ENCODE data around the gene AP3D1.
A peak's percentile ranks its signal among the peaks of the same experiment; 100 is the strongest.

Gene AP3D1

GRCh38 chr19:2184422-2184975 lies 33.1 kb upstream of the AP3D1 start:
- DNase-seq = peak in 1 of 56 donors; percentile 20

DNA sequence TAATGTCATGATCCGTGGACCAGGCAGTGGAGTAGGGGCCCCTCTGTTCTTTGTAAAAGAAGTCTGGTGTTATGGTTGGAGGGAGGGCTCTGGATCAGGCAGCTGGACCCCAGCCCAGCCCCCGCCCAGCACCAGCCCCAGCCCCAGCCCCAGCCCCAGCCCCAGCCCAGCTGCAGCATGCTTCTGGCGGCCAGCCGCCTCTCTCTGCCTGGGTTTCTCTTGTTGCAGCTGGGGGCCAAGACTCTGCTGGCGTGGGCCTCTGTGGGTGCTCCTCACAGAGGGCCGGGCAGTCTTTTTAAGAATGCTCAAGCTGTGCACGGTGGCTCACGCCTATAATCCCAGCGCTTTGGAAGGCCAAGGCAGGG lies 30.2 kb upstream of the AP3D1 start:
- peak in 45 of 56 donors; percentile 10 to 73 (median 45) for DNase-seq

DNA sequence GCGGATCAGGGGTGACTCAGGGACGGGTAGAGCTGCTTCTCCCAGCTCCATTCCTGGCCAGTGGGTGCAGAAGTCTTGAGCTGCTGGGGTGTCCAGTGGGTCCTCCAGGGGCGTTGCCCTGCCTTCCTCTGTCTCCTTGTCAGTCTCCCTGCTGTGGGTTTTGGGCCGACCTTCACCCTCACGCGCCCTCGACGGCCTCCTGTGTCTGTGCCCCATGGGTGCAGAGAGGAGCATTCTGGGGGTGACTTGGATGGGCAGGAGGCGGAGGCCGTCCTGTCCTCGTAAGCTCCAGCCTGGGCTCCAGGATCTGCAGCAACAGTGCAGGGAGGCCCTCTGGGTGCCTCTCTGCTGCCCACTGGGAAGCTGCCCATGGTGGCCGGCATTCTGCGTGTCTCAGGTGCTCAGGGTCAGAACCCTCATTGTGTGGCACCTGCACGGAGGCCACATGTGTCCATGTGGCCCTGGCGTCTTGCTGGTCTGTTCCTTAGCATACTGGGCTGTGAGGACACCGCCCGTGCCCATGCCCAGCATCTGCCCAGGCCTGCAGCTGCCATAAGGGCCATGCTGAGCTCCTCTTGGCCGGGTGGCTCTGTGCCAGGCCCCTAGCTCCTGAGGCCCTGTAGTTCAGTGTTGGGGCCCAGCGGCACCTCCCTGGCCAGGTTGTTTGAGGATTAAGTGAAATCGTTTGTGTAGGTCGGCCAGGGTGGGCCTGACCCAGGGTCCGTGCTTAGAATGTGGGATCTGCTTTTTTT lies 29.7 kb upstream of the AP3D1 start:
- peak in 30 of 56 donors; percentile 0 to 73 (median 32) for DNase-seq

GRCh38 chr19:2180114-2180513 lies 28.7 kb upstream of the AP3D1 start:
- no peak for DNase-seq

DNA sequence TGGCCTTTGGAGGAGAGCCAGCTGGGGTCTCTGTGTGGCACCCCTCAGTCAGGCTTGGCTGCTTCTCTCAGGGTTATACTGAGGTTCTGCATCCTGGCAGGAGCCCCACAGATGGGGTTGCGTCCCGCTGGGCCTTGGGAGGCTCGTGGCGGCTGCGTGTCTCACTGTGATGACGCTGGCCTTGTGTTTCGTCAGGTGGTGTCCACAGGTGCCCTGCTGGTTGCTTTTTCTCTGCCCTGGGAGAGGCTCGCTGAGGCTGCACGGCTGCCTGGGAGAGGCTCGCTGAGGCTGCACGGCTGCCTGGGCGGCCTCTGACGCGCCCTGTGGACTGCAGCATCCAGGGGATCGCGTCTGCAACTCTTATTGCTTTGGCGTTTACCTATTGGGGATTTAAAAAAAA lies 27.7 kb upstream of the AP3D1 start:
- DNase-seq = no peak

GRCh38 chr19:2176337-2176994 lies 25.1 kb upstream of the AP3D1 start:
- DNase-seq = peak in 30 of 56 donors; percentile 5 to 74 (median 30)

- no peak for DNase-seq
Observed at GRCh38 chr19:2175742-2176141, 24.4 kb upstream of the AP3D1 start.

GRCh38 chr19:2173767-2174577 lies 22.6 kb upstream of the AP3D1 start:
- DNase-seq = no peak

DNA sequence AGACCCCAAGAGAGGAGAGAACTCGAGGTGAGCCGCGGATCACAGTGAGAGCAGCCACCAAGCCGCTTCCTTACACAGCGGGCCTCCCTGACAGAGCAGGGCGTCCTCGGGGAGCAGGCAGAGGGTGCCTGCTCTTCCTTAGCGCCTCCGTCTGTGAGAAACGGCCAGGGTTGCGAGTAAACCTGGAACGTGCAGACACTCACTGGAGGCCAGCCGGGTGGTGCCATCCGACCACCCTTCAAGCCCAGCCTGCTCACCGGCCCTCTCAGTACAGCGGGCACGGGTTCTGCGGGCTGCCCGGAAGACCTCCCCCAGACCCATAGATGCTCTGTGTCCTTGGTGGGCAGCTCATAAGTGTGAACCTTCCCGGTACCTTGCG lies 22.0 kb upstream of the AP3D1 start:
- DNase-seq = no peak

DNA sequence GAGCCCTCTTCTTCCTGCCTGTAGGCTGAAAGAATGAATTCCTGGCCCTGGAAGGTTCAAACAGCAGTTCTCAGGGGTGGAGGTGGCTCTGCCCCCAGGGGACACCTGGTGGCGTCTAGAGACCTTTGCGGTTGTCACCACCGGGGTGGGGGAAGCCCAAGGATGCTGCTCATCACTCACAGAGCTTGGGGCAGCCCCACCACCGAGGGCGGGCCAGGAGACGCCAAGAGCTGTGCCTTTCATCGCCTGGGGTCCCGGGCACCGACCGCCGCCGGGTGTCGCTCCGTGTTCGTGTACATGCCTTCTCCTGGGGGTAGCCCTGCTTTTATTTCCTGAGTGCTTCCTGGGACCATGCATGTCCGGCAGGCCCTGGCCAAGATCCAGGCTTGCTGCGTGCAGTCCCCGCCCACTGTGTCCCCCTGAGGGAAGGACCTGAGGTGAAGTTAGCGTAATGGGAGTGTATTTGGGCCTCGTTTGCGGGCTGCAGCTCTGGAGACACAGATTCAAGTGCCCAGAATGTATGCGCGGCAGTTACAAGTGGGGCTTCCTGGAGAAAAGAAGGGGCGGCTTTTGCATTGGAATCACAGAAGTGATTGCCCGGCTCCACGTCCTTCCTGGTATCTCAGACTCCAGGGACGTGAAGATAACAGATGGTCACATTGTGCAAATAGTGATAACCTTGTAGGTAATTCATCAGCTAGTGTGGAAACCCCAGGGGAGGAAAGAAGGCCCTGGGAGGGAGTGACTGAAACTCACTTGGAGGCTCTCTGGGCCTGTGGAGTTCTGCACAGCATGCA lies 20.2 kb upstream of the AP3D1 start:
- DNase-seq = no peak

DNA sequence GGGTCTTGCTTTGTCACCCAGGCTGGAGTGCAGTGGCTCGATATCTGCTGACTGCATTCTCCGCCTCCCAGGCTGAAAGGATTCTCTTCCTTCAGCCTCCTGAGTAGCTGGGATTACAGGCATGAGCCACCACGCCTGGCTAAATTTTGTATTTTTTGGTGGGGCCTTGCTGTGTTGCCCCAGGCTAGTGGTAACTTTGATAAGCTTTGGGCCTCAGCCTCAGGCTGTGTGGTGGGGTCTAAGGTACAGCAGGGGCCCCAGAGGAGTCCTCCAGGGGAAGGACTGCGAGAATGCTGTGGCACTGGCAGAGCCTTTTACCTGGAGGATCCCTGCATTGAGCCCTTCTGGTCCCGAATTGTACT lies 19.6 kb upstream of the AP3D1 start:
- no peak for DNase-seq

- no peak for DNase-seq
Observed at GRCh38 chr19:2170219-2170618, 18.9 kb upstream of the AP3D1 start.

GRCh38 chr19:2168619-2169424 lies 17.5 kb upstream of the AP3D1 start:
- DNase-seq = peak; percentile 14 to 98 (median 75)

DNA sequence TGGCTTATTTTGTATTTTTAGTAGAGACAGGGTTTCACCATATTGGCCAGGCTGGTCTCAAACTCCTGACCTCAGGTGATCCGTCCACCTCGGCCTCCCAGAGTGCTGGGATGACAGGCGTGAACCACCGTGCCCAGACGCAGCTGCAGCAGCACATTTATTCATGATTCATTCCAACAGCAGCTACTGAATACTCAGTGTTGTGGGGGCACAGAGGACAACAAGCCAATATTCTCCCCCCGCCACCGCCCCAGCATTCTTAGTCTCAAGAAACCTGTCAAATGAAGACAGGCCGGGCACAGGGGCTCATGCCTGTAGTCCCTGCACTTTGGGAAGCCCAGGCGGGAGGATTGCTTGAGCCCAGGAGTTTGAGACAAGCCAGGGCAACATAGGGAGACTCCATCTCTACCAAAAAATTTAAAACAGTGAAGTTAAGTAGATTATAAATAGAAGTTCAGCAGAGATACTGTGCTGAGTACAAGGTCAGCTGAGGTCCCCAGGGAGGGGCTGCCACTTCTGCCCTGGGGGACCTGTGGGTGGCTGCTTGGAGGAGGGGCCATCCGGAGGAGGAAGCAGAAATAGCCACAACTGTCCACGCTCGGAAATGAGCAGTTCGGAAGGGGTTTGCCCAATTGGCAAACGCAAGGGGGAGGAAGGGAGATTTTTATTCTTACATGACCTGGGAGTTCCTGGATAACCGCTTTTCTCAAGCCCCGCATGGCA lies 16.7 kb upstream of the AP3D1 start:
- peak in 26 of 56 donors; percentile 9 to 65 (median 26) for DNase-seq

- DNase-seq = peak in 42 of 56 donors; percentile 6 to 74 (median 34)
Observed at GRCh38 chr19:2166741-2167738, 15.7 kb upstream of the AP3D1 start.

- peak in 22 of 56 donors; percentile 22 to 82 (median 64) for DNase-seq
Observed at GRCh38 chr19:2164020-2164998, 12.9 kb upstream of the AP3D1 start.

GRCh38 chr19:2160379-2160778 lies 9.0 kb upstream of the AP3D1 start:
- no peak for DNase-seq
